ENCODE measurements around the gene ITGB7. TPM values are rescaled to one million over a fixed set of nuclear protein-coding genes. Genes with fewer than 3 reads are reported as not detected.

Gene ITGB7
- total and polyA plus RNA-seq, 9 of the 15 experiments (the other 6 are each of a cell fraction or from before 2014, with no cell fraction given), result 0.06 to 2.0 (median 0.67) TPM

- TF ChIP-seq ZBTB7A (IDR thresholded peaks at IDR 0.05; ENCODE audit: borderline replicate concordance, control insufficient read depth, low read depth, low read length) (no peak), USF1 (CRISPR knock-in tag; IDR thresholded peaks at IDR 0.05) (no peak), ZNF316 (IDR thresholded peaks at IDR 0.05) (peak; percentile 58), SRF (CRISPR knock-in tag; IDR thresholded peaks at IDR 0.05) (no peak)
- no peaks in the 10 kb centered on the region for H3K9me1 ChIP-seq (ENCODE audit: control insufficient read depth, insufficient read depth, low read length)
- no peak for ATAC-seq
- POLR2A ChIA-PET, result interaction anchor here (0.8 to 2.1 kb wide), 12 partner anchors 8 to 134 kb away, joined by 3 to 11 read pairs (median 4); partner anchors contain the start of genes AAAS, ESPL1 and ITGB7
- H2AFZ ChIP-seq (ENCODE audit: low read depth, low read length), result no peak overlapping the region
- H3K4me3 ChIP-seq, result no peak overlapping the region
- no peak overlapping the region for H3K27ac ChIP-seq (ENCODE audit: extremely low read depth, low read depth, low read length)
- CTCF ChIA-PET (ENCODE audit: low intra/inter-chr PET ratio), result no interaction called here
- WGBS (ENCODE audit: insufficient coverage, low coverage, missing lambda C conversion rate), result 84% methylated on average over 15 of the region's 15 CpGs
- H3K27me3 ChIP-seq (ENCODE audit: control insufficient read depth in 2 of 2, insufficient read depth in 2 of 2, low read length in 2 of 2), result no peaks in the 10 kb centered on the region
- H3K9me3 ChIP-seq (replicated peaks; ENCODE audit: control insufficient read depth, insufficient read depth, low read depth, low read length), result no peaks in the 10 kb centered on the region; the same call in 1 of the 2 replicates
- H3K79me2 ChIP-seq (ENCODE audit: control insufficient read depth, insufficient read depth, low read length), result peaks cover 15% of the 10 kb centered on the region
- peak in 1 of 4 experiments; percentile 3 for DNase-seq (ENCODE audit: extremely low read depth in 1 of 4, low spot score in 3 of 4)
- H3K36me3 ChIP-seq (ENCODE audit: control insufficient read depth, insufficient read depth, low read length), result peaks cover 70% of the 10 kb centered on the region
- no peak overlapping the region for H3K4me2 ChIP-seq (ENCODE audit: insufficient read depth, low read length)
- FAIRE-seq, result no peak
- intact Hi-C loops (cut with micrococcal nuclease) (no loop called here), in situ Hi-C loops (cut with MboI) (loop anchor here (10.0 kb wide), 1 partner anchor 763 kb away; no protein-coding TSS in a partner anchor)
- H4K20me1 ChIP-seq (replicated peaks; ENCODE audit: control insufficient read depth, insufficient read depth, low read length), result peaks cover 4% of the 10 kb centered on the region; the same call in 1 of the 2 replicates
- peaks cover 9 to 15% of the 10 kb centered on the region in 2 experiments; a peak in 4 of 5 replicates for H3K4me1 ChIP-seq (replicated peaks in 1 of 2; ENCODE audit: control insufficient read depth in 2 of 2, insufficient read depth in 2 of 2, low read length in 2 of 2)
- H3K9ac ChIP-seq (ENCODE audit: insufficient read depth in 1 of 2, low read depth in 2 of 2, low read length in 2 of 2), result no peak overlapping the region
- BruUV-seq (replicated peaks), result no TSS peak
Measured at GRCh38 chr12:53187145-53187899, 19.7 kb downstream of the ITGB7 start.
